SK-N-DZ (cell line): Measurements from ENCODE around the gene IL15RA.
"Not testable (repeated sequence)": the region's sequence is repeated elsewhere in the genome, so short reads cannot be mapped to it uniquely, and the experiment has no call there.

Experiments used
- DNase-seq: peaks from one replicate; pipeline ENCODE4 v3.0.0-alpha.2; 2015; ENCODE audit warnings: low spot score

Gene IL15RA

GRCh38 chr10:5951721-5952407 lies 25.5 kb downstream of the IL15RA start:
- no peak for DNase-seq

DNA sequence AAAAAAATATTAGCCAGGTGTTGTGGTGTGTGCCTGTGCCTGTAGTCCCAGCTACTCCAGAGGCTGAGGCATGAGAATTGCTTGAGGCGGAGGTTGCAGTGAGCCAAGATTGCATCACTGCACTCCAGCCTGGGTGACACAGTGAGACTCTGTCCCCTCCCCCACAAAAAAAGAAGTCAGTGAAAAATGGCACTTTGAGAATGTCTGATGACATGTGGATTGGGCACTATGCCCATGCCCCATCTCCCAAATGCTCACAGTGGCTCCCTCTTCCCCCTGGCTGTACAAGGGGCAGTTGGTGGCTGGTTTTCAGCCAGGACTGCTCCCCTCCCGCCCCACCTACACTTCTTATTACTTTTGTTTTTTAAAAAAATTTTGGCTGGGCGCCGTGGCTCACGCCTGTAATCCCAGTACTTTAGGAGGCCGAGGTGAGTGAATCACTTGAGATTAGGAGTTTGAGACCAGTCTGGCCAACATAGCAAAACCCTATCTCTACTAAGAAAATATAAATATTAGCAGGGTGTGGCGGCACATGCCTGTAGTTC lies 26.1 kb downstream of the IL15RA start:
- DNase-seq: no peak

DNA sequence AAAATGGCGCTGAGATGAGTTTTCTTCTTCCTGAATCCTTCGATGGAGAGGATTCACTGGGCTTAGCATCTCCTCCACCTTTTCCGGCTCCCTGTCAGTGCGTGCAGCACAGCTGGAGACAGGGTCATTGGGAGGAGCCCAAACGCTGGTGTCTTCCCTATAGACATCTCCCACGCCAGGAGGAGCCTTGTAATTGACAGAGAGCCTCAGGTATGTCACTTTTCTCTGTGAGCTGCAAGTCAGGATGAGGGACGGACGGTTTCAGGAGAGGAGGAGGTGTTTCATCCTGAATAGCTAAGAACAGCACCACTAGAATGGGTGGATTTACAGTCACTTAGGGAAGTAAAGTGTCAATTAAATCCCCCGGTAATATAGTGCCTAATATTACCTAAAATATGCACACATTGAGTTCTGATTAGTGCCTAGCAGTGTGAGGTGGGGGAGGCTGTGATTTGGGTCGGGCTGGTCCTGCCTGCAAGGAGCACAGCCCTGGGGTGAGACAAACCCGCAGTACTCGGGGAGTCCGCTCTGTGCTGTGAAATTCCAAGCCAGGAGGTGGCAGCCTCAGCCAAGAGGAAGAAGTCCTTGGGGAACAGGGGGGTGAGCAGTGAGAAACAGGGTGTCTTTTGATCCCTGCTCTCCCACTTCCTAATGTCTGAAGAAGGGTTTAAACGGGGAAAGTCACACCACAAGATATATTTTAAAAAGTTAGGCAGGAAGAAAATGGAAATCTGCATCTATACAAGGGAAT lies 28.2 kb downstream of the IL15RA start:
- DNase-seq: peak; percentile 64

- no peak for DNase-seq
These were observed 29.1 kb downstream of the IL15RA start for GRCh38 chr10:5948208-5948585.

- peak; percentile 63 for DNase-seq
These were observed 29.7 kb downstream of the IL15RA start for GRCh38 chr10:5947471-5948207.

- no peak for DNase-seq
These were observed 30.6 kb downstream of the IL15RA start for GRCh38 chr10:5946786-5947185.

- not testable (repeated sequence) for DNase-seq
These were observed 30.9 kb downstream of the IL15RA start for GRCh38 chr10:5946419-5946775.

GRCh38 chr10:5945561-5946418 lies 31.6 kb downstream of the IL15RA start:
- no peak for DNase-seq

GRCh38 chr10:5945190-5945509 lies 32.2 kb downstream of the IL15RA start:
- no peak for DNase-seq

GRCh38 chr10:5944389-5945189 lies 32.8 kb downstream of the IL15RA start:
- DNase-seq: no peak

DNA sequence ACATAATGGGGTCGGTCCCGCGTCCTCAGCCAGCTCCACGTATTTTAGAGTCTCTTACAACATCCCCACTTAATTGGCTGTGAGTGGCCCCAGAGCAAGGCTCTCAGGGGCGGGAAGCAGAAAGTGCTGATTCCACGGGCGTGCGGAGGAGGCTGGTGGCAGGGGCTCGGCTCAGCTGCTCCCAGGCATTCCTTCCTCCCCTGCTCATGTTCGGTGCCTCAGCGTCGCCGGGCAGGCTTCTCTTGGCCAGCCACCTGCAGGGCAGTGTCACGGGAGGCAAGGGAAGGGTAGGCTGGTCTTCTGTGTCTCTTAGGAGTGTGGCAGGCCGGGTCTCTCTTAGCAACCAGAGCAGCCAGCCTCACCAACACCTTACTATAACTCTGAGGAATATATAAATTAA lies 33.8 kb downstream of the IL15RA start:
- DNase-seq: no peak

- no peak for DNase-seq
These were observed 34.9 kb downstream of the IL15RA start for GRCh38 chr10:5942474-5942873.

DNA sequence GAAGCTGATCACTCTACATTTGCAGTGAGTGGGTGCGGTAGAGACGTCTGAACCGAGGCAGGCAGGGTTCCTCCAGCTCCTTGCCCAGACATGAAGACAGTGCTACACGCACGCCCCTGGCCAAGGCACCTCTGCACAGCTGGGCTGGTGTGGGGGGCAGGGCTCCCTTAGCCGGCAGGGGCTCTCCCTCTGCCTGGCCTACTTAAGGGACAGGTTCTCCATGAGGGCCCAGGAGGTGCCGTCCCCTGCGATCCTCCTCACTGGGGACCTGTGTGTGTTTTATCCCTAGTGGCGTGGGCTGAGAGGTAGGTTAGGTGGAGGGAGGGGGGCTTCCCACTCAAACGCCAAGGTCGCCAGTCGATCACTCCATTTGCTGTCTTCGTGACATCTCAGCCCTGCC lies 35.3 kb downstream of the IL15RA start:
- no peak for DNase-seq

DNA sequence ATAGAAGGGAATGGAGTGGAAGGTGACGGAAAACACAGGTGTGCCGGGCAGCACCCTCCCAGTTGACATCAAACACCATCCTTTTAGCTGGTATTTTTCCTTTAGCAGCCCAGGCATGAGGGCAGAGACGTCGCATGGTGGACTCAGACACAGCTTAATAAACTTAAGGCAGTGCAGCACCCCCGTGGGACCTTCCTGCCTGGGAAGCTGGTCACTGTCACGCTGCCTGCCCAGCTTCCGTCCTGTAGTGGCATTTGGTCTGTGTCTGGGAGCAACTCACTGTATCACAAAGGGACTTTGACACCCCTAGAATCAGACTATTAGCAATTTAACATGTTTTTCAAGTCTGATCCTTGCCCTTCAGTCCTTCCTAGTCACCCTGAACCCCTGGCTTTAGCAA lies 35.8 kb downstream of the IL15RA start:
- DNase-seq: no peak

- DNase-seq: no peak
These were observed 36.5 kb downstream of the IL15RA start for GRCh38 chr10:5940807-5941218.

DNA sequence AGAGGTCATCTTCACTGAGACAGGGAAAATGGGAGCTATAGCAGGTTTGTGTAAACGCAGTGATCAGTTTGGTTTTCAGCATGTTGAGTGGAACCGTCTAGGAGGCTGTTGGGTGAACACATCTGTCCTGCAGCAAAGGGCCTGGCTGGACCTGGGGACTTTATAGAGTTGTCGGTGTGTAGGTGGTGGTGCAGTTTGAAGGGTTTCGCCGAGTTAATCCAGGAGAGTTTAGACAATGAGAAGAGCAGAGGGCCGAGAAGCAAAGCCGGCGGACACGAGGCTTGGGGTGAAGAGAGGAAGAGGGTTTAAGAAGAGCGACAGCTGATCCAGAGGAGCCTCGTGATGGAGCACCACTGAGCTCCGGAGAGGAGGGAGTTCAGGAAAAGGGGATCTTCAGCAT lies 39.1 kb downstream of the IL15RA start:
- no peak for DNase-seq

DNA sequence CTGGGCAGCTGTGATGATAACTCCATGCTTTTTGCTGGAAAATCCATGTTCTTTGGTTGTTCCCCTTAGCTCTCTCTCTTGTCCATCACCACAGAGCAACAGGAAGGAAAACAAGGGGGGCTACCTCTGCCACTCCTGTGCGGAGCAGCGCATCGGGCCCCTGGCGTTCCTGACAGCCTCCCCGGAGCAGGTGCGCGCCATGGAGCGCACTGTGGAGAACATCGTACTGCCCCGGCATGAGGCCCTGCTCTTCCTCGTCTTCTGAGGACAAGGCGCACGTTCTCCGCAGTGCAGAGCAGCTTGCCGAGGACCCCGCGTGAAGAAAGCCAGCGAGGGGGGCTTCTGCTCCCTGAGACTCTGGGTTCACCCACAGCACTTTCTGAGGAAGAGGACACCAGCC lies 40.3 kb downstream of the IL15RA start:
- DNase-seq: no peak

DNA sequence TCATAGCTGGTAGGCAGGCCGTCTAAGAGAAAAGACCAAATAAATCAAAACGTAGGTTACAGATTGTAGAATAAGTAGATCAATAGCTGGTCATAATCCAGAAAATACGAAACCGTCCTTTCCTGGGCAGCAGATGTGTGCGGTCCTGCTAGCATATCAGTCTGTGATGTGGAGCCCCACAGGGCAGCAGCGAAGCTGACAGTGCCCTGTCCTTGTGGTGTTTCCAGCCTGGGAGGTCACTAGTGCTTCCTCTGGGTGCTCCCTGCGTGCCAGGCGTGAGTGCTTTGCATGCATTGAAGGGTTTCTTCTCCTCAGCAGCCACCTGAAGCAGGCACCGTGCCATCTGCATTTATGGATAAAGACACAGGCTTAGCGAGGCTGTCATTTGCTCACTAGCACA lies 41.7 kb downstream of the IL15RA start:
- no peak for DNase-seq

DNA sequence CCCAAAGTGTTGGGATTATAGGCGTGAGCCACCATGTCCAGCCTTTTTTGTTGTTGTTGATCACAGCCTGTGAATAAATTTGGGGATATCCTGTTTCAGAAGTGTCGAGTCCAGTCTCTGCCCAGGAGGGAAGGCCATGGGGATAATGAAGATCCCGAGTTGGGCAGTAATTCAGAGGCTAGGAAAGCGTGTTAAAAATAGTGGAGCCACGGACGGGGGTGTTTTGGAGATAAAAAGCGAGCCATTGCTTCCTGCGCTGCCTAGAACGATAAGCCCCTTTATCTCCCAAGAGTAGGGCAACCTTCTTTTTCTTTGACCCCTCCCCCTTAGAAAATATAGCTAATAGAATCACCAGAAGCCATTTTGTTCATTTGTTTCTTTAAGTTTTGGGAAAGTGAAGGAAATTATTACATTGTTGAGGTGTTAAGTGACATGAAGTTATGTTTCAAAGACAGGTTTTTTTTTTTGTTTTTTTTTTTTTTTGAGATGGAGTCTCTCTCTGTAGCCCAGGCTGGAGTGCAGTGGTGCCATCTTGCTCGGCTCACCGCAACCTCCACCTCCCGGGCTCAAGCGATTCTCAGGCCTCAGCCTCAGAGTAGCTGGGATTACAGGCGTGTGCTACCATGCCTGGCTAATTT lies 43.3 kb downstream of the IL15RA start:
- no peak for DNase-seq

- no peak for DNase-seq
These were observed 45.0 kb downstream of the IL15RA start for GRCh38 chr10:5932345-5932744.
